NOMO-1 (cell line): Measurements from ENCODE around the gene AP5S1.

Experiments used
- DNase-seq, 2 experiments: peaks; one replicate each; lab custom pipeline; 2025; ENCODE audit not compliant: unreplicated experiment in 2 of 2; lab: John Stamatoyannopoulos, UW

The AP5S1 gene

GRCh38 chr20:3820048-3820900, at the start of gene AP5S1:
TSS of gene AP5S1 (plus strand) at chr20:3820547. CDS start at chr20:3822118, 1,571 bp downstream.
- peak; percentile 92 to 95 for DNase-seq

GRCh38 chr20:3771552-3772058, 48.7 kb upstream of the AP5S1 start:
- no peak for DNase-seq

GRCh38 chr20:3775457-3776108, 44.8 kb upstream of the AP5S1 start:
- peak in 1 of 2 experiments; percentile 29 for DNase-seq

GRCh38 chr20:3777381-3777715, 43.0 kb upstream of the AP5S1 start:
- no peak for DNase-seq

GRCh38 chr20:3777716-3778629, 42.4 kb upstream of the AP5S1 start:
- no peak for DNase-seq

- DNase-seq = no peak
These were observed 41.4 kb upstream of the AP5S1 start for GRCh38 chr20:3778976-3779375.

GRCh38 chr20:3781153-3781910, 39.0 kb upstream of the AP5S1 start, which contains the start of gene SPEF1:
TSS of gene SPEF1 (minus strand) at chr20:3781448. CDS start at chr20:3781287, 161 bp downstream.
- DNase-seq = peak; percentile 83 to 94

GRCh38 chr20:3782597-3782996, 37.8 kb upstream of the AP5S1 start:
- no peak for DNase-seq

- no peak for DNase-seq
These were observed 37.3 kb upstream of the AP5S1 start for GRCh38 chr20:3783068-3783489.

- no peak for DNase-seq
These were observed 36.7 kb upstream of the AP5S1 start for GRCh38 chr20:3783511-3784195.

- DNase-seq = no peak
These were observed 36.0 kb upstream of the AP5S1 start for GRCh38 chr20:3784216-3784853.

- DNase-seq = no peak
These were observed 35.5 kb upstream of the AP5S1 start for GRCh38 chr20:3784863-3785239.

GRCh38 chr20:3785240-3786125, 34.9 kb upstream of the AP5S1 start:
- no peak for DNase-seq

- DNase-seq = peak; percentile 20 to 39
These were observed 34.2 kb upstream of the AP5S1 start for GRCh38 chr20:3786126-3786484.

GRCh38 chr20:3786665-3787323, 33.6 kb upstream of the AP5S1 start, which contains the start of gene CENPB:
TSS of gene CENPB (minus strand) at chr20:3786740. CDS start at chr20:3786483, 257 bp downstream.
- DNase-seq = peak; percentile 77 to 90

- no peak for DNase-seq
These were observed 32.9 kb upstream of the AP5S1 start for GRCh38 chr20:3787324-3788014.

GRCh38 chr20:3788685-3789155, 31.6 kb upstream of the AP5S1 start:
- no peak for DNase-seq
